ENCODE results near the gene DST.

GRCh38 chr6:56480654-56481337, 161.9 kb downstream of the DST start:
- TF ChIP-seq CTCF (conservative IDR thresholded peaks at IDR 0.05; ENCODE audit: low read depth, low read length) (no peak), EZH2 (IDR thresholded peaks at IDR 0.05; ENCODE audit: borderline replicate concordance, low read depth, low read length, poor library complexity, severe bottlenecking) (no peak)
